Calu3 (cell line): ENCODE data around the gene FILIP1. TPM values are rescaled to one million over a fixed set of nuclear protein-coding genes. Genes with fewer than 3 reads are reported as not detected.

Source experiments
- BruUV-seq: library from RNA; stranded (reverse); fragments of 400-500 nt; replicated peaks from 2 replicates; lab custom pipeline; 2021; lab: Mats Ljungman, UMichigan
- CTCF ChIA-PET: fragments of 300-600 bp; sonication (Branson Sonifier 250); formaldehyde crosslinking; loops from one replicate; lab custom pipeline; 2022; ENCODE audit warnings: antibody characterized with exemption; lab: Charles Lee
- DNase-seq: peaks from one replicate; pipeline ENCODE4 v3.0.0; 2022
- H3K27ac Mint-ChIP-seq: one replicate; pipeline ENCODE4 v1.8.0; 2022; ENCODE audit warnings: mixed read lengths; ENCODE audit not compliant: unreplicated experiment
- H3K27me3 Mint-ChIP-seq: one replicate; pipeline ENCODE4 v1.8.0; 2022; ENCODE audit warnings: mixed read lengths; ENCODE audit not compliant: unreplicated experiment
- H3K36me3 Mint-ChIP-seq: one replicate; pipeline ENCODE4 v1.8.0; 2022; ENCODE audit warnings: mild to moderate bottlenecking, moderate library complexity, mixed read lengths; ENCODE audit not compliant: insufficient read depth, unreplicated experiment
- H3K4me1 Mint-ChIP-seq: one replicate; pipeline ENCODE4 v1.8.0; 2022; ENCODE audit warnings: mild to moderate bottlenecking, low read depth, mixed read lengths; ENCODE audit not compliant: unreplicated experiment
- H3K4me3 Mint-ChIP-seq: one replicate; pipeline ENCODE4 v1.8.0; 2022; ENCODE audit warnings: mild to moderate bottlenecking, low read depth, moderate library complexity, mixed read lengths; ENCODE audit not compliant: unreplicated experiment
- H3K9me3 Mint-ChIP-seq: one replicate; pipeline ENCODE4 v1.8.0; 2022; ENCODE audit warnings: low read depth, mixed read lengths; ENCODE audit not compliant: unreplicated experiment
- CTCF ChIP-seq: fragments of 200-600 bp; IDR thresholded peaks from one replicate; pipeline ENCODE4 v1.8.0; 2022; ENCODE audit warnings: antibody characterized with exemption; ENCODE audit not compliant: unreplicated experiment
- intact Hi-C: fragments of 100-400 bp; cut with micrococcal nuclease; formaldehyde crosslinking; loops from one replicate; pipeline ENCODE4 v1.10.0; 2022; ENCODE audit not compliant: unreplicated experiment
- total RNA-seq: library from RNA; stranded (reverse); gene quantifications from 2 replicates; pipeline ENCODE4 v1.2.3, GENCODE V29; 2022

The FILIP1 gene
- total RNA-seq, 1 experiment from 2014 or later, result not detected

GRCh38 chr6:75409928-75410327, 83.7 kb downstream of the FILIP1 start:
- no peak for DNase-seq
- Mint-ChIP-seq H3K27ac (no peak overlapping the region), H3K36me3 (no peaks in the 10 kb centered on the region), H3K4me3 (no peak overlapping the region), H3K9me3 (no peaks in the 10 kb centered on the region), H3K27me3 (peaks cover 3% of the 10 kb centered on the region), H3K4me1 (peaks cover 30% of the 10 kb centered on the region)
- BruUV-seq, result no TSS peak
- intact Hi-C loops, result no loop called here
- CTCF ChIA-PET, result no interaction called here
- no peak for TF ChIP-seq CTCF

- Mint-ChIP-seq H3K9me3 (no peaks in the 10 kb centered on the region), H3K4me3 (no peak overlapping the region), H3K36me3 (no peaks in the 10 kb centered on the region), H3K27ac (no peak overlapping the region), H3K27me3 (peaks cover 9% of the 10 kb centered on the region), H3K4me1 (peaks cover 24% of the 10 kb centered on the region)
- intact Hi-C loops, result no loop called here
- BruUV-seq, result no TSS peak
- CTCF ChIA-PET, result no interaction called here
- no peak for TF ChIP-seq CTCF
- DNase-seq, result no peak
Measured at GRCh38 chr6:75409286-75409685, 84.3 kb downstream of the FILIP1 start.

GRCh38 chr6:75403563-75404080, 90.0 kb downstream of the FILIP1 start:
- Mint-ChIP-seq H3K4me1 (no peaks in the 10 kb centered on the region), H3K27me3 (peaks cover 15% of the 10 kb centered on the region), H3K4me3 (no peak overlapping the region), H3K27ac (no peak overlapping the region), H3K36me3 (no peaks in the 10 kb centered on the region), H3K9me3 (no peaks in the 10 kb centered on the region)
- BruUV-seq, result no TSS peak
- no peak for DNase-seq
- CTCF ChIA-PET, result interaction anchor here (0.6 kb wide), 1 partner anchor 118 kb away, joined by 5 read pairs; no protein-coding TSS in a partner anchor
- no peak for TF ChIP-seq CTCF
- intact Hi-C loops, result no loop called here

GRCh38 chr6:75402296-75402695, 91.3 kb downstream of the FILIP1 start:
- DNase-seq, result no peak
- peaks cover 15% of the 10 kb centered on the region for H3K27me3 Mint-ChIP-seq
- CTCF ChIA-PET, result no interaction called here
- intact Hi-C loops, result no loop called here
- no peaks in the 10 kb centered on the region for H3K4me1 Mint-ChIP-seq
- BruUV-seq, result no TSS peak
- no peak overlapping the region for H3K4me3 Mint-ChIP-seq
- no peaks in the 10 kb centered on the region for H3K36me3 Mint-ChIP-seq
- TF ChIP-seq CTCF, result no peak
- no peak overlapping the region for H3K27ac Mint-ChIP-seq
- no peaks in the 10 kb centered on the region for H3K9me3 Mint-ChIP-seq
